Testis (tissue), 3 donors: ENCODE results near the gene NEDD9. TPM values are rescaled to one million over a fixed set of nuclear protein-coding genes. Genes with fewer than 3 reads are reported as not detected.

Experiments
- DNase-seq: peaks from one replicate; pipeline ENCODE4 v3.0.0-alpha.2; 2019
- H3K27ac ChIP-seq, 2 donors: fragments of 200-600 bp; sonication (generic); one replicate each; pipeline ENCODE4 v1.5.1; 2019
- H3K27me3 ChIP-seq: fragments of 200-600 bp; sonication (generic); one replicate; pipeline ENCODE4 v1.5.1; 2019
- H3K36me3 ChIP-seq: fragments of 200-600 bp; sonication (generic); one replicate; pipeline ENCODE4 v1.5.1; 2017; ENCODE audit warnings: low read depth; ENCODE audit errors: missing control alignments
- H3K4me1 ChIP-seq: fragments of 200-600 bp; sonication (generic); one replicate; pipeline ENCODE4 v1.5.1; 2019
- H3K4me3 ChIP-seq, 2 donors: fragments of 200-600 bp; sonication (generic); one replicate each; pipeline ENCODE4 v1.5.1; 2017 to 2019
- H3K9me3 ChIP-seq: fragments of 200-600 bp; sonication (generic); one replicate; pipeline ENCODE4 v1.5.1; 2017
- POLR2A ChIP-seq: fragments of 450-650 bp; IDR thresholded peaks from one replicate; pipeline ENCODE4 v1.6.1; 2017; ENCODE audit warnings: antibody characterized with exemption, mild to moderate bottlenecking, moderate library complexity
- WGBS, 2 donors: methylation state at CpG; one replicate each; pipeline ENCODE4 v1.1.5; 2018; 5-methylcytosine and 5-hydroxymethylcytosine counted together
- intact Hi-C: fragments of 100-400 bp; cut with DNase I; formaldehyde crosslinking; loops from one replicate; pipeline ENCODE4 v1.15.1; 2023; ENCODE audit warnings: low total_unique reads
- polyA plus RNA-seq: library from polyadenylated mRNA; stranded (reverse); fragments of 350-450 nt; fragmentation: Illumina TruSeq; extraction: RNeasy Lipid Tissue Mini Kit (QIAGEN cat#74804); gene quantifications from one replicate; pipeline ENCODE4 v1.2.3, GENCODE V29; 2014; ENCODE audit warnings: low read depth, low replicate concordance; ENCODE audit not compliant: insufficient read depth
- total RNA-seq, 2 donors: library from RNA; depleted of rRNA; stranded (reverse); fragments of >200 nt; gene quantifications; one replicate each; pipeline ENCODE4 v1.2.3, GENCODE V29; 2016
- TF ChIP-seq, protein P1 (sequence below), 3 experiments: fragments of 450-650 bp in 2 of 3; fragments of 200-600 bp in 1 of 3; sonication (generic) in 1 of 3; IDR thresholded peaks; one replicate each; pipeline ENCODE4 v1.5.1; 2016 to 2019; ENCODE audit warnings: antibody characterized with exemption in 3 of 3, mild to moderate bottlenecking in 2 of 3, moderate library complexity in 1 of 3

NEDD9 gene
- total and polyA plus RNA-seq, 3 donors from 2014 or later: 21.0 to 67.0 (median 31.8) TPM

DNA sequence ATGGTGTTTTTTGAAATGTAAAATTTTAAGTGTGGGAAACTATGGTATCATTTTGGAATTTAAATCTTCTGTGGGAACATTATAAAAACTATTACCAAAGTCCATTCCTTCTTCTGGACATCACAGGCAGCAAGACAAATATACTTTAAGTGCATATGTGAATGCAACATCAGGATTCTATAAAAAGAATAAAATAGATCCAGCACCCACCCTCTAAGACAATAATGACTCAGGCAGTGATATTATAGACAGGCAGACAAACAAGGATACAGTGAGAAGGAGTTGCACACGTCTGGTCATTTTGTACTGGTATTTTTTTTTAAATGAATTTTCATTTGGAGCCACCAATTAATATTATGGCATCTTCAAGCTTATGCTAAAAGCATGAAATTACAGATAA, 21.1 kb upstream of the NEDD9 start:
- DNase-seq: no peak
- Histone ChIP-seq H3K4me3 (no peak overlapping the region), H3K9me3 (no peaks in the 10 kb centered on the region), H3K4me1 (peaks cover 42% of the 10 kb centered on the region), H3K27ac (peak overlapping the region in 1 of 2 donors; percentile 12), H3K27me3 (no peaks in the 10 kb centered on the region), H3K36me3 (no peaks in the 10 kb centered on the region)
- intact Hi-C loops: no loop called here
- WGBS, 2 donors: 63 to 75% methylated on average over 1 of the region's 1 CpG
- TF ChIP-seq POLR2A: no peak
- TF ChIP-seq, protein P1, sequence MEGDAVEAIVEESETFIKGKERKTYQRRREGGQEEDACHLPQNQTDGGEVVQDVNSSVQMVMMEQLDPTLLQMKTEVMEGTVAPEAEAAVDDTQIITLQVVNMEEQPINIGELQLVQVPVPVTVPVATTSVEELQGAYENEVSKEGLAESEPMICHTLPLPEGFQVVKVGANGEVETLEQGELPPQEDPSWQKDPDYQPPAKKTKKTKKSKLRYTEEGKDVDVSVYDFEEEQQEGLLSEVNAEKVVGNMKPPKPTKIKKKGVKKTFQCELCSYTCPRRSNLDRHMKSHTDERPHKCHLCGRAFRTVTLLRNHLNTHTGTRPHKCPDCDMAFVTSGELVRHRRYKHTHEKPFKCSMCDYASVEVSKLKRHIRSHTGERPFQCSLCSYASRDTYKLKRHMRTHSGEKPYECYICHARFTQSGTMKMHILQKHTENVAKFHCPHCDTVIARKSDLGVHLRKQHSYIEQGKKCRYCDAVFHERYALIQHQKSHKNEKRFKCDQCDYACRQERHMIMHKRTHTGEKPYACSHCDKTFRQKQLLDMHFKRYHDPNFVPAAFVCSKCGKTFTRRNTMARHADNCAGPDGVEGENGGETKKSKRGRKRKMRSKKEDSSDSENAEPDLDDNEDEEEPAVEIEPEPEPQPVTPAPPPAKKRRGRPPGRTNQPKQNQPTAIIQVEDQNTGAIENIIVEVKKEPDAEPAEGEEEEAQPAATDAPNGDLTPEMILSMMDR (IDR thresholded peaks at IDR 0.05): no peak

DNA sequence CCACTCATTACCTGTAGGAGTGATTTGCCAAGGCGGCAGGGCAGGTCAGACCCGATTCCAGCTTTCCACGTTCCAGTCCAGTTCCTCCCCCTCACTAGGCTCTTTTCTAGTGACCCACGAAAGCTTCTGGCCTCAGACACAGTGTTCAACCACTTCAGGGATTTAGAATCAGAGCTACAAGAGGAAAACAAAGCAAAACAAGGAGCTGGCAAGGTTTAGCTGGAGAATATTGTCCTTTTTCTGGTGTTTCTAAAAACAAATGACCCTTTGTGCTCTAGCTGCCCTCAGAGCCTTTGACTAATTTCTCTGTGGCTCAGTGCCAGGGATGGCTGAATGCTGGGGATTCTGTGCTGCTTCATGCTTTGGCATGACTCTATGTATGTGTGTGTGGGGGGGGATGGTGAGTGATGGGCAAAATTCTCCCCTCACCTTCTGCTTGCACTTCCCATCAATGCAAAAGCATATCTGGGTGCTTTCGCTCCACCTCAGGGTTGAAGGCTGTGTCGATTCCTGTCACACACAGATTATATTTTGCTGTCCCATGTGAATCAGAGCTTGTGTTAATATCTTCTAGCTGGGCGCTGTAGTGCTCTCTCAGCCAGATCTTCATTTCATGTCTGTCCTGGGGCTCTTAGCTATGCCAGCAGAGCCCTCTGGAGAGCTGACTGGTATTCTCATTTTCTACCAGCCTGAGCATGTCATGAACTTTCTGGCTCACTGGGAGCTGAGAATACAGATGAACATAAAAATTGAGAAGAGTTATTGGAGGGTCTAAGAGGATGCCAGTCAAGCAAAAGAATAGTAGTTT, 19.3 kb upstream of the NEDD9 start:
- Histone ChIP-seq H3K27me3 (no peaks in the 10 kb centered on the region), H3K9me3 (no peaks in the 10 kb centered on the region), H3K4me3 (no peak overlapping the region), H3K36me3 (no peaks in the 10 kb centered on the region), H3K27ac (peak overlapping the region; percentile 82 to 85), H3K4me1 (peaks cover 42% of the 10 kb centered on the region)
- whole genome bisulfite sequencing, 2 donors: 36 to 39% methylated on average over 7 of the region's 7 CpGs
- no peak for TF ChIP-seq POLR2A
- TF ChIP-seq, protein P1 (IDR thresholded peaks at IDR 0.05): no peak
- intact Hi-C loops: no loop called here
- peak; percentile 82 for DNase-seq

GRCh38 chr6:11250108-11250507, 17.6 kb upstream of the NEDD9 start:
- Histone ChIP-seq H3K27ac (peak overlapping the region in 1 of 2 donors; percentile 85), H3K36me3 (no peaks in the 10 kb centered on the region), H3K9me3 (no peaks in the 10 kb centered on the region), H3K4me3 (no peak overlapping the region), H3K27me3 (no peaks in the 10 kb centered on the region), H3K4me1 (peaks cover 46% of the 10 kb centered on the region)
- TF ChIP-seq POLR2A: no peak
- TF ChIP-seq, protein P1 (IDR thresholded peaks at IDR 0.05): no peak
- 56 to 100% methylated on average over 1 of the region's 1 CpG for WGBS, 2 donors
- intact Hi-C loops: no loop called here
- DNase-seq: no peak

- no peak overlapping the region for H3K27ac ChIP-seq
- 90 to 96% methylated on average over 3 of the region's 3 CpGs for WGBS, 2 donors
- TF ChIP-seq POLR2A: no peak
- TF ChIP-seq, protein P1 (IDR thresholded peaks at IDR 0.05): no peak
These were observed 16.7 kb upstream of the NEDD9 start for GRCh38 chr6:11248974-11249761.

More at GRCh38 chr6:11248974-11249761, 16.7 kb upstream of the NEDD9 start:
- Histone ChIP-seq H3K4me3 (no peak overlapping the region), H3K36me3 (no peaks in the 10 kb centered on the region), H3K27me3 (no peaks in the 10 kb centered on the region), H3K9me3 (no peaks in the 10 kb centered on the region), H3K4me1 (peaks cover 46% of the 10 kb centered on the region)
- DNase-seq: no peak
- intact Hi-C loops: no loop called here
